Activated CD8-positive, alpha-beta T cell treated with anti-CD3 and anti-CD28 coated beads for 36 hours (primary cell): Measurements from ENCODE around the gene SMDT1. TPM values are rescaled to one million over a fixed set of nuclear protein-coding genes. Genes with fewer than 3 reads are reported as not detected.

Experiments used
- ATAC-seq: fragments of 200-7000 bp; cut with Tn5 transposase; one replicate; pipeline ENCODE4 v1.10.0; 2021; ENCODE audit warnings: mild to moderate bottlenecking, moderate library complexity
- CTCF ChIA-PET: fragments of 350-600 bp; sonication (Branson Sonifier 250); formaldehyde crosslinking; loops from one replicate; lab custom pipeline; 2021; ENCODE audit warnings: antibody characterized with exemption; lab: Charles Lee
- POLR2A ChIA-PET: fragments of 350-600 bp; sonication (Branson Sonifier 250); formaldehyde crosslinking; loops from one replicate; lab custom pipeline; 2021; ENCODE audit warnings: antibody characterized with exemption; lab: Charles Lee
- DNase-seq: peaks from one replicate; pipeline ENCODE4 v3.0.0-alpha.2; 2020
- H3K27ac Mint-ChIP-seq: one replicate; pipeline ENCODE4 v1.8.0; 2021; ENCODE audit warnings: mild to moderate bottlenecking, mixed read lengths
- H3K27me3 Mint-ChIP-seq: one replicate; pipeline ENCODE4 v1.8.0; 2021; ENCODE audit warnings: mixed read lengths
- H3K36me3 Mint-ChIP-seq: one replicate; pipeline ENCODE4 v1.8.0; 2021; ENCODE audit warnings: low read depth, mixed read lengths
- H3K4me1 Mint-ChIP-seq: one replicate; pipeline ENCODE4 v1.8.0; 2021; ENCODE audit warnings: low read depth, mixed read lengths
- H3K4me3 Mint-ChIP-seq: one replicate; pipeline ENCODE4 v1.8.0; 2021; ENCODE audit warnings: mild to moderate bottlenecking, moderate library complexity, mixed read lengths
- H3K9me3 Mint-ChIP-seq: one replicate; pipeline ENCODE4 v1.8.0; 2021; ENCODE audit warnings: mixed read lengths
- intact Hi-C: fragments of 100-400 bp; cut with micrococcal nuclease; formaldehyde crosslinking; loops from one replicate; pipeline ENCODE4 v1.10.0; 2022
- total RNA-seq, 2 experiments: library from RNA; stranded (reverse); gene quantifications; one replicate each; pipeline ENCODE4 v1.2.3, GENCODE V29; 2021
- TF ChIP-seq, protein P1 (sequence below): fragments of 200-600 bp; IDR thresholded peaks from one replicate; pipeline ENCODE4 v1.8.0; 2022; ENCODE audit warnings: antibody characterized with exemption, mild to moderate bottlenecking

The SMDT1 gene
- total RNA-seq, 2 experiments from 2014 or later, result 51.7 to 61.2 TPM

DNA sequence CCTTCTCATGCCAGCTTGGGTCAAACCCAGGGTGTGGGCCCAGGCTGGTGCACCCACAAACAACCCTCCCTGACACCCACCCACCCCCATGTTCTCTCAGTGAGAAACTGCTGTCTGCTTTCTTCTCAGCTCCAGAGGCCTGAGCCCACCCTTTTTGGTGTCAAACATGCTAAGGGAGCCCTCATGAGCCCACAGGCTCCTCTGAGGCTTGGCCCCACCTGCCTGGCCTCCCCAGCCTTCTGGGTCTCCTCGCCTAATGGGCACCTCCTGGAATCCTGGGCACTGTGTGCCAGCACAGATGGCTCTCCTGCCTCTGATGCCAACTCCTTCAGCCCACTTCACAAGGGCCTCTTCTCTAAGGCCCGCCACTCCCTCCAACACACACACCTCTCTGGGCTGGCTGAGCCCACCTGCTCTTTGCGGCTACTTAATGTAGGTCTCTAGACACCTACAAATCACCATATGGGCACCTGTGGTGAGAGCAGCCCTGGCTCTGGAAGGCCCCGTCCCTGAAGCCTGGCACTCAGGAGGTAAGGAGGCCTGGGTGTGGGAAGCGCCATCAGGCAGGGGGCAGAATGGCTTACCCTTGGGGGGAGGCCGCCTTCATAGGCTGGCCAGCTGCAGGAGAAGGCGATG is 13.3 kb upstream of the SMDT1 start:
- Mint-ChIP-seq H3K36me3 (peaks cover 15% of the 10 kb centered on the region), H3K4me3 (no peak overlapping the region), H3K27me3 (no peaks in the 10 kb centered on the region), H3K9me3 (no peaks in the 10 kb centered on the region), H3K27ac (no peak overlapping the region), H3K4me1 (peaks cover 12% of the 10 kb centered on the region)
- ATAC-seq, result no peak
- intact Hi-C loops, result no loop called here
- POLR2A ChIA-PET, result interaction anchor here (1.3 kb wide), 1 partner anchor 13 kb away, joined by 3 read pairs; the partner anchor contains the start of gene SMDT1
- TF ChIP-seq, protein P1, sequence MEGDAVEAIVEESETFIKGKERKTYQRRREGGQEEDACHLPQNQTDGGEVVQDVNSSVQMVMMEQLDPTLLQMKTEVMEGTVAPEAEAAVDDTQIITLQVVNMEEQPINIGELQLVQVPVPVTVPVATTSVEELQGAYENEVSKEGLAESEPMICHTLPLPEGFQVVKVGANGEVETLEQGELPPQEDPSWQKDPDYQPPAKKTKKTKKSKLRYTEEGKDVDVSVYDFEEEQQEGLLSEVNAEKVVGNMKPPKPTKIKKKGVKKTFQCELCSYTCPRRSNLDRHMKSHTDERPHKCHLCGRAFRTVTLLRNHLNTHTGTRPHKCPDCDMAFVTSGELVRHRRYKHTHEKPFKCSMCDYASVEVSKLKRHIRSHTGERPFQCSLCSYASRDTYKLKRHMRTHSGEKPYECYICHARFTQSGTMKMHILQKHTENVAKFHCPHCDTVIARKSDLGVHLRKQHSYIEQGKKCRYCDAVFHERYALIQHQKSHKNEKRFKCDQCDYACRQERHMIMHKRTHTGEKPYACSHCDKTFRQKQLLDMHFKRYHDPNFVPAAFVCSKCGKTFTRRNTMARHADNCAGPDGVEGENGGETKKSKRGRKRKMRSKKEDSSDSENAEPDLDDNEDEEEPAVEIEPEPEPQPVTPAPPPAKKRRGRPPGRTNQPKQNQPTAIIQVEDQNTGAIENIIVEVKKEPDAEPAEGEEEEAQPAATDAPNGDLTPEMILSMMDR, result no peak
- CTCF ChIA-PET, result no interaction called here
- DNase-seq, result no peak

- H3K27ac Mint-ChIP-seq, result no peak overlapping the region
- ChIA-PET CTCF (no interaction called here), POLR2A (no interaction called here)
- no peak for DNase-seq
- peaks cover 19% of the 10 kb centered on the region for H3K4me1 Mint-ChIP-seq
- H3K27me3 Mint-ChIP-seq, result no peaks in the 10 kb centered on the region
- peaks cover 15% of the 10 kb centered on the region for H3K36me3 Mint-ChIP-seq
- ATAC-seq, result no peak
- H3K9me3 Mint-ChIP-seq, result no peaks in the 10 kb centered on the region
- H3K4me3 Mint-ChIP-seq, result no peak overlapping the region
- intact Hi-C loops, result no loop called here
- TF ChIP-seq, protein P1, result no peak
Measured at GRCh38 chr22:42066937-42067336, 12.6 kb upstream of the SMDT1 start.

GRCh38 chr22:42067671-42068251 is 11.7 kb upstream of the SMDT1 start:
- no peak overlapping the region for H3K4me3 Mint-ChIP-seq
- ChIA-PET CTCF (no interaction called here), POLR2A (interaction anchor here (0.8 to 4.4 kb wide), 2 partner anchors 12 to 22 kb away, joined by 3 to 27 read pairs; partner anchors contain the start of genes NDUFA6 and SMDT1)
- H3K27ac Mint-ChIP-seq, result no peak overlapping the region
- H3K4me1 Mint-ChIP-seq, result peaks cover 19% of the 10 kb centered on the region
- peaks cover 12% of the 10 kb centered on the region for H3K36me3 Mint-ChIP-seq
- TF ChIP-seq, protein P1, result no peak
- no peaks in the 10 kb centered on the region for H3K9me3 Mint-ChIP-seq
- intact Hi-C loops, result no loop called here
- no peaks in the 10 kb centered on the region for H3K27me3 Mint-ChIP-seq
- no peak for ATAC-seq
- no peak for DNase-seq

GRCh38 chr22:42068291-42068690 is 11.2 kb upstream of the SMDT1 start:
- no peak for DNase-seq
- POLR2A ChIA-PET, result interaction anchor here (0.8 to 4.4 kb wide), 2 partner anchors 11 to 22 kb away, joined by 3 to 27 read pairs; partner anchors contain the start of genes NDUFA6 and SMDT1
- TF ChIP-seq, protein P1, result no peak
- intact Hi-C loops, result no loop called here
- CTCF ChIA-PET, result no interaction called here
- ATAC-seq, result no peak
- no peaks in the 10 kb centered on the region for H3K27me3 Mint-ChIP-seq
- H3K4me1 Mint-ChIP-seq, result peaks cover 19% of the 10 kb centered on the region
- H3K4me3 Mint-ChIP-seq, result no peak overlapping the region
- no peaks in the 10 kb centered on the region for H3K9me3 Mint-ChIP-seq
- H3K27ac Mint-ChIP-seq, result no peak overlapping the region
- peaks cover 7% of the 10 kb centered on the region for H3K36me3 Mint-ChIP-seq
